Astrocyte of the hippocampus (primary cell): ENCODE results near the gene PPIL3.

ENCODE experiments used
- DNase-seq: peaks from one replicate; pipeline ENCODE4 v3.0.0; 2011; ENCODE audit warnings: low read depth, low spot score

The PPIL3 gene

DNA sequence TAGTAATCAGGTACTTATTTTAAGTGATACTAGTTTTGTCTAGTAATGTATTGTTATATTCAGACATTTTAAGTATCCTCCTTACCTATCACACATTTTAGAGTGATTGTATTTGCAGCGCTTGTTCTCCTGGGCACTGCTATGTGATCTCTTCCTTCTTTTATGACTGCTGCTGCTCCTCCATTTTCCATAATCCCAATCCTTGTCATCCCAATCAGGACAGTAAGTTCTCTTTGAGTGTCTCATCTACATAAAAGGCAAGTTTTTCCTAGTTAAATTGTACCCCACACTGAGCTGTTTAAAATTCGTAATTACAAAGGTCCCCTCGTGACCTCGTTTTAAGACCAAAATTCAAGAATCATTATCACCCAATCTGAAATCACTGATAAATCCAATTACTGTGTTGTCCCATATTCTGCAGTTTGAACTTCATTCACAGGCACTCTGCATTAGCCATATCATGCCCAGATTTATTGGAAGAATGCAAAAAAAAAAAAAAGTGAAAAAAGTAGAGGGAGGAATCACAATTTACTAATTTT is 27.2 kb downstream of the PPIL3 start:
- DNase-seq = no peak

- peak; percentile 32 for DNase-seq
These were observed 28.6 kb downstream of the PPIL3 start for GRCh38 chr2:200860092-200860795.

DNA sequence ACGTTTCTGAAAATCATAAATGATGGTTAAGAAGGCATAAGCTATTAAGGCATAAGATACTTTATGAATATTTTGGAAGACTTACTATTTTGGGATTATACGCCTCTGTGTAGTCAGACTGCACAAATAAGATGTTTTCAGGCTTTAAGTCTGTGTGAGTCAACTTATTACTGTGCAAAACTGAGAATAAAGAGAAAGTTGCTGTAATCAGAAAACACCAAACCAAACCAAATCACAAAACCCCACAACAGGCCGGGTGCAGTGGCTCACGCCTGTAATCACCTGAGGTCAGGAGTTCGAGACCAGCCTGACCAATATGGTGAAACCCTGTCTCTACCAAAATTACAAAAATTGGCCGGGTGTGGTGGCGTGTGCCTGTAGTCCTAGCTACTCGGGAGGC is 32.1 kb downstream of the PPIL3 start:
- DNase-seq = no peak

DNA sequence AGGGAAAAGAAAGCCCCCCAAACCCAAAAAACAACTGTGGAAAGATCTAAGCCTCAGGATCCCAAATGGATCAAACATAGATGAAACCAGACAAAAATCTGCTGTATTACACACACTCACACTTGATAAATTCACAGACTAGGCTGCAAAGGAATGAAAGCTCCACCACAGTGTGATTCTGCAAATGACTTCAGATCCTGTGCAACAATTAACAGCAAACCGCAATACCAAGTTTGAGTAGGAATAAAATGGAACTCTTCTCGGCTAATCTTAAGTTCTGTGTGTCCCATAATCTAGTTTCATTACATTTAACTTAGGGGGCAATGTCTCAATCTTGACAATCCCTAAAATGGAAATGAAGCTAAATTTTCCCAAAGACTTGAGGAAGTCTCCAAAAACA is 36.3 kb downstream of the PPIL3 start:
- no peak for DNase-seq

DNA sequence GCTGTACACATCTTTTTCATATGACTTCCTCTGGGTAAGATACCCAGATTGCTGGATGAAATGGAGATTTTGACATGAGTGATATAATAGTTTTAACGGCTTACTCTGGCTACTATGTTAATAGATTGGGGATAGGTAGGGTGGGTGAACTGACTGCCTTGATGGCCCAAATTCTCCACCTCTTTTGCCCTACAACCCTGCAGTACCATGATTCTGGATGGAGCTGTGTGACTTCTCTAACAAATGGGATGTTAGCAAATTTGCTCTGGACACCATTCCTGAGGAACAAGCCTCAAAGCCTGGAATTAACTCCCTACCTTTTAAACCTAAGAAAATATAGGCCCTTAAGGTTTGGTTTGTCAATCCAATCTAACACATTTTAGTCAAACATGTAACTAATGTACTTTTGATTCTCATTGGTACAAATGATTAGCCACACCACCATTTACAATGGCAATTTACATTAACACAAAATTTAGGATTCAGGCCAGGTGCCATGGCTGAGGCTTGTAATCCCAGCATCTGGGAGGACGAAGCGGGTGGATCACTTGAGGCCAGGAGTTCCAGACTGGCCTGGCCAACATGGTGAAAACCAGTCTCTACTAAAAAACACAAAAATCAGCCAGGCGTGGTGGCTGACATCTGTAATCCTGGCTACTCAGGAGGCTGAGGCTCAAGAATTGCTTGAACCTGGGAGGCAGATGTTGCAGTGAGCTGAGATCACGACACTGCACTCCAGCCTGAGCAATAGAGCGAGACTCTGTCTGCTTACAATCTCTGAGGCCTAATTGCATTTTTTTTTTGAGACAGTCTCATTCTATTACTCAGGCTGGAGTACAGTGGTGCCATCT is 37.3 kb downstream of the PPIL3 start:
- DNase-seq = no peak

DNA sequence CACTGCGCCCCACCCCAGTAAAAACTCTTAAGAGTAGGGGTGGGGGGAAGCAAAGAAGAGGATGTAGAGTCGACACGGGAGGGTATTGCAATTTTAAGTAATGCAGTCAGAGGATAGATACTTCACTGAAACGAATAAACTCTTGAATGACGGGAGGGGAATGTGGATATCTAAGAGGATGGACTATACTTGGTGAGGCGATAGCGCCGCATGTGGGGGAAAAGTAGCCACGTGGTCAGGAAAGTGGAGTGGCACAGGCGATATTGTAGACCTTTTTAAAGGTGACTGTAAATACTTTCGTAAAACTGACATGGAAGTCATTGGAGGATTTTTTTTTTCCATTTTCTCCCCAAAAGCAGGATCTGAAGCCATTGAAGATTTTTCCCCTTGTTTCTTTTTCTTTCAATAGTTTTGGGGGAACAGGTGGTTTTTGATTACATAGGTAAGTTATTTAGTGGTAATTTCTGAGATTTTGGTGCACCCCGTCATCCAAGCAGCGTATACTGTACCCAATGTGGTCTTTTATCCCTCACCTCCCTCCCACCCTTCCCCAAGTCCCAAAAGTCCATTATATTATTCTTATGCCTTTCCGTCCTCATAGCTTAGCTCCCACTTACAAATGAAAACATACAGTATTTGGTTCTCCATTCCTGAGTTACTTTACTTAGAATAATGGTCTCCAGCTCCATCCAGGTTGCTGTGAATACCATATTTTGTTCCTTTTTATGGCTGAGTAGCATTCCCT is 38.2 kb downstream of the PPIL3 start:
- DNase-seq = no peak

DNA sequence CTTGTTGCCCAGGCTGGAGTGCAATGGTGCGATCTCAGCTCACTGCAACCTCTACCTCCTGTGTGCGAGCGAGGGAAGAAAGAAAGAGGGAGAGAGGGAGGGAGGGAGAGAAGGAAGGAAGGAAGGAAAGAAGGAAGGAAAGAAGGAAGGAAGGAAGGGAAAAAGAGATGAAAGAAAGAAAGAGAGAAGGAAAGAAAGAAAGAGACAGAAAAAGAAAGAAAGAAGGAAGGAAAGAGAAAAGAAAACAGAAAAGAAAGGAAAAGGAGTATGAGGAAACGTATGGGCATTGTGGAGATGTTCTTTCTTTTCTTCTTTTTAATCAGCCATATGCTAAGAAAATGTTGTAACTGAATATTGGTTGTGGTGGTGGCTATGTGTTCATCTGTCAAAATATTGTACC is 40.9 kb downstream of the PPIL3 start:
- DNase-seq = no peak

DNA sequence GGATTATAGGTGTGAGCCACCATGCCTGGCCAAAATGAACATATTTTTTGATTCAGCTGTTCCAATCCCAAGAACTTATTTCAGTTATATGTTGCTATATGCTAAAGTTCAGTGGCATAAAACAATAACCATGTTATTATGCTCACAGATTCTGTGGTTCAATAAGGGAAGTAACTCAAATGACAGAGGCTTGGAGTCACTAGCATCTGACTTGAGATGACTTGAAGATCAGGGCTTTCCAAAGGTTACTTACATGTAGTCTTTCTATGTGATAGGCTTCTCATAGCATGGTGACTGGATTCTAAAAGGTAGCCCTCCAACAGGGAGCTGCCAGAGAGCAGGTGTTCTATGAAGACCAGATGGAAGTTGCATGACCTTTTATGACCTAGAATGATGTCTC is 41.6 kb downstream of the PPIL3 start:
- no peak for DNase-seq

- DNase-seq = no peak
These were observed 43.1 kb downstream of the PPIL3 start for GRCh38 chr2:200845669-200846325.

DNA sequence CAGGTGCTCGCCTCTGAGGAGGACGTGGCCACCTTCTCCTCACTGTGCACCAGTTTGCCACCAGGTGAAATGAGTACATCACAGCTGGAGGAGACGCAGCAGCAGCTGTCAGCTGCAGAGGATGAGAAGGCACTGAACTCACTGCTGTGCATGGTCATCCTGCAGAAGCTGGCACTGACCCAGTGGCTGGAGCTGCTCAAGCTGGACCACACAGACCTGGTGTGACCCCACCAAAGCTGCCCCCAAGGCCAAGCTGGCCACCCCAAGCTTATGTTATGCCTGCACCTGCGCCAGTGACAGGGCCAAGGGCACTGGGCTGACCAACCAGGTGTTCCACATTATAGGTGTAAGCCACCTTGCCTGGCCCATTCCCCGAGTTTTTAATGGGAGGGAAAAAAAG is 43.7 kb downstream of the PPIL3 start:
- DNase-seq = no peak

GRCh38 chr2:200843993-200844948 is 44.6 kb downstream of the PPIL3 start:
- no peak for DNase-seq

DNA sequence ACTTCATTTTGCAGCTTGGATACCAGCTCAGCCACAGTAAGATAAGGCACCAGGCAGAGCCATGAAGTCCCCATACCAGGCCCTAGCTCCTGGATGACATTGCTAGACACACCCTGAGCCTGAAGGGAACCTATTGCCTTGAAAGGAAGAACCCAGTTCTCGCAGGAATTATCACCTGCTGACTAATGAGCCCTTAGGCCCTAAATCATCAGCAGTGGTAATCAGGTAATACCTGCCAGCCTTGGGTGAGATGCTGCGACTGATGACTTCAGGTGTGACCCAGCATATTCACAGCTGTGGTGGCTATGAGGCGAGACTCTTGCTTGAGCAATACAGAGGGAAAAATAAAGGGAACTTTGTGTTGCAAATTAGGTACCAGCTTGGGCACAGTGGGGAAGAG is 49.4 kb downstream of the PPIL3 start:
- DNase-seq = no peak

- no peak for DNase-seq
These were observed 54.2 kb downstream of the PPIL3 start for GRCh38 chr2:200834701-200835100.

DNA sequence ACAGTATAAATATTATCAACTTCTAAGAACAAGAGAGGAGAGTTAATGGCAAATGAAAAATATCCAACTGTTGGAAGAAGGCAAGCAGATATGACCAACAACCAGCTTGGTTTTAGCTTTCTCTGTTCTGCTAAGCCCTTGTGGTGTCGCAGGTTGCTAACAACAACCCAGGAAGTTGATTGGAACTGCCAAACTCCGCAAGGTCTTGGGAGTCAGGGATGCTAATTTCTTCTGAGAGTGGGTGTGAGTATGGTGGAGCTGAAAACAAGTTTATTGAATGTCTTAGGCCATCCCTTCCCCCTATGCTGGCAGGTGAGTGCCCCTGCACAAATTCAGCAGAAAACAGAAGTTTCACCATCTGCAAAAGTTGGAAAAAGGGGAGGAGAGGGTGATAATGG is 59.6 kb downstream of the PPIL3 start:
- no peak for DNase-seq

DNA sequence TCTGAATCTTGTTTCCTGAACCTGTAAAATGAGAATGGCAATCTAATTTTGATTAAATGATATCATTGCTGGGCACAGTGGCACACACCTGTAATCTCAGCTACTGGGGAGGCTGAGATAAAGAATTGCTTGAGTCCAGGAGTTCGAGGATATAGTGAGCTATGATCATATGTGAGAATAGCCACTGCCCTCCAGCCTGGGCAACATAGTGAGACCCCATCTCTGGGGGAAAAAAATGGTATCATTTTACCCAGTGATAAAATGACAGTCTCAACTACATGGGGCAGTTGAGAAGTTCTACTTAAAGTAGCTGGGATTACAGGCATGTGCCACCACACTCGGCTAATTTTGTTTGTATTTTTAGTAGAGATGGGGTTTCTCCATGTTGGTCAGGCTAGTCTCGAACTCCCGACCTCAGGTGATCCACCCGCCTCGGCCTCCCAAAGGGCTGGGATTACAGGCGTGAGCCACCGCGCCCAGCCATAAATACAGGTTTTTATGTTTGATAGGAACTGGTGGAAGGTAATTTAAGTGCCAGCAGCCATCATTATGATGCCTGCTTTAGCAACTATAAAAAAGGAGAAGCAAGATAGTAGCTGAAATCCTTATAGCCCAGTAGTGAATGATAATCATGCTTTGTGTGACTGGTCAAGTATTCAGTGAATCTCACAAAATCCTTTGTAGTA is 60.2 kb downstream of the PPIL3 start:
- DNase-seq = no peak

DNA sequence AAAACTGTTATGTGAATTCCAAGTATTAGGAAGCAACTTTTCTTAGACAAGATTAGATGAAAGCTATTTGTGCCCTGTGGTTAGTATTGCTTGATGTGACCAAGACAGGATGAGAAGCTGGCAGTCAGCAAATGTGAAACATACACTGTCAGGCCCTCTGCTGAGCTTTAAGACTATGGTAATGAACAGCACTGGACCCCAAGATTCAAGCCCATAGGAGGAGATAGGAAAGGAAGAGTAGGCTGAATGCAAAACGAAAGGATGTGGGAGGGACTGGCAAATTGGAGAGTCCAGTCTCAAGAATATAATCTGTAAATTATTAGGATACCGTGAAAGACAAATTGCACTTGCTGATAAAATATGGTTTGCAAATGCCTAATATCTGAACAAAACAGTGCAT is 60.8 kb downstream of the PPIL3 start:
- DNase-seq = no peak

DNA sequence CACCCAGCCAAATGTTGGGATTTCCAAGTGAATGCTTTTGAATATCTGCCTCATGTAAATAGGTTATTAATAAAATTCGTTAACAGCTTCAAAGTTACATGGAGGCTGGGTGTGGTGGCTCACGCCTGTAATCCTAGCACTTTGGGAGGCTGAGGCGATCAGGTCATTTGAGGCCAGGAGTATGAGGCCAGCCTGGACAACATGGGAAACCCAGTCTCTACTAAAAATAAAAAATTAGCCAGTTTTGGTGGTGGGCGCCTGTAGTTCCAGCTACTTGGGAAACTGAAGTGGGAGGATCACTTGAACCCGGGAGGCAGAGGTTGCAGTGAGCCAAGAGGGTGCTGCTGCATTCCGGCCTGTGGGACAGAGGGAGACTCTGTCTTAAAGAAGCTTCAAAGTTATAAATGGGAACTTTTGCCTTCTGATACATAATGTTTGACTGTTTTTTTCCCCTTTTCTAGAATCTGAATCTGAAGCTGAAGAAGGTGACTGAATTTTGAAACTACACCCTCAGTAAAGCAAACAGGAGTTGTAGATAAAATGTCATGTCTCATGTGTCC is 67.1 kb downstream of the PPIL3 start:
- DNase-seq = no peak
